ENCODE results near the gene LARGE2.
"Not testable (repeated sequence)": the region's sequence is repeated elsewhere in the genome, so short reads cannot be mapped to it uniquely, and the experiment has no call there.

LARGE2 gene

DNA sequence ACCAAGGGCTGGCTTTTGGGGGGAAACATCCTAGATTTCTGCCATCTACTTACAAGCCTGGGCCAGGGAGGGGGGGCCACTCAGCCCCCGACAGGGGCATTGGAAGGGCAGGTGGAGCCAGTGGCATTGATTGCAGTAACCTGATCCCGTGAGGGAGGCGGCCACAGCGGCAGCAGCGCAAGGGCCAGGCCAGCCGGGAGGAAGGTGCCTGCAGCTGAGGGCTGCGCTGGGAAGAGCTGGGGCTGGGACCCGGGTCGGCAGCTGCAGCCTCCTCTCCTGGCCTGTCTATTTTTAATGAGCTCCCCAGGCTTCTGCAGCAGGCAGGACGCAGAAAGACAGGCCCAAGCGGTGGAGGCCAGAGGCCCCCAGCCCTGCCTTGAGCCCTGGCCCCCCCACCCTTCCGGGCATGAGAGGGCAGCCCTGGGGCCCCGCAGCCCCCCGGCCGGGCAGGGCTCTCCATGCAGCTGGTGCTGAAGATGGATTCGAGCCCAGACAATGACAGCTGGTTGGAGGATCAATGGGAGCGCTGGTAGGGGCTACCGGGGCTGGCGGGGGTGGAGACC is 26.0 kb upstream of the LARGE2 start:
- DNase-seq = no peak

- no peak for DNase-seq
Observed at GRCh38 chr11:45897556-45897955, 24.9 kb upstream of the LARGE2 start.

DNA sequence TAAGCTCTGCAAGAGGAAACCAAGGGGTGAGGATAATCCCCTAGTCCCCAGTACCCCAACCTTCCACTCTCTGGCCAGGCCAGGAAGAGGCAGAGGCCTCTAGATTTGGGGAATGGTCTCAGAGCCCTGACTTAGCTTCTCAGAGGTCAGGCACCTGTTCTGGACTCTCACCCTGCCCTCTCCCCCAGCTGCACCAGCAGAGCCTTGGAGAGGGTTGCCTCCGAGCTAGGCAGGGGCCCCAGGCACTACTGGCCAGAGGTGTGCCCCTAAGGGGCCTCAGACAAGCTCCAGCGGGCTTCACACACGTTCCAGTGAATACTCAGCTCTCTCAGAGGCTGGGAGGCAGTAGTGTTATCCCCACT is 23.4 kb upstream of the LARGE2 start:
- no peak for DNase-seq

GRCh38 chr11:45899448-45900174 is 22.8 kb upstream of the LARGE2 start:
- DNase-seq = peak; percentile 72

DNA sequence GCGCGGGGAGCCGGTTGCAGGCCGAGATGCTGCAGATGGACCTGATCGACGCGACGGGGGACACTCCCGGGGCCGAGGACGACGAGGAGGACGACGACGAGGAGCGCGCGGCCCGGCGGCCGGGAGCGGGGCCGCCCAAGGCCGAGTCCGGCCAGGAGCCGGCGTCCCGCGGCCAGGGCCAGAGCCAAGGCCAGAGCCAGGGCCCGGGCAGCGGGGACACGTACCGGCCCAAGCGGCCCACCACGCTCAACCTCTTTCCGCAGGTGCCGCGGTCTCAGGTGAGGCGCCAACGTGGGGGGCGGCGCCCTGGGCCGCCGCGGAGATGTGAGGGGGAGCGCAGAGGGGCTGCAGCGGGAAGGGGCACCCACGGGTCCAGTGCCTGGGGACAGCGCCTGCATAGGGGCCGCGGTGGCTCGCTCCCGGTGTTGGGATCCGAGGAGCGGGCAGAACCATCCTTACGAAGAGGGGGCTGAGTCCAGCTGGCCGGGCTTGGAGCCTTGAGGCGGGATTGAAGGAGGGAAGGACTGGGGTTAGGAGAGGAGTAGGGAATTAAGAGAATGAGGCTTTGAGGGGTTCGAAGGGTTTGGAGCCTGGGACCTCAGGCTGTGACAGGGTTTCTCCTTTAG is 22.2 kb upstream of the LARGE2 start:
- not testable (repeated sequence) for DNase-seq

- DNase-seq = no peak
Observed at GRCh38 chr11:45900916-45901617, 21.4 kb upstream of the LARGE2 start.

DNA sequence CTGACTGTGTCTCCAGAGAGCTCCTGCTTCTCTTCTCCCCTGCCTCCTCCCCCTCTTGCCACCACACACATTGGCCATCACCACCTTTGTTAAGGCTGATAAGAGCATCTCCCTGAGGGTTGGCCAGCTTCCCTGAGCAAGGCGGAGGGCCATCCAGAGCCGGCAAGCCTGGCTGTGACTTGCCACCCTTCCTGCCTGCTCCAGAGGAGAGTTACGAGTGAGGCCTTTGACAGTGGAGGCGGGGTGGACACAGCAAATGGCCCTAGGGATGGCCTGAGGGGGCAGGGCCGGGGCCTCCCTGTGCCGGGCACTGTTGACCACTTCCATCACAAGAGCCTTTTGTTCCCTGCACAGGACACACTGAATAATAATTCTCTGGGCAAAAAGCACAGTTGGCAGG is 20.8 kb upstream of the LARGE2 start:
- DNase-seq = peak; percentile 60

DNA sequence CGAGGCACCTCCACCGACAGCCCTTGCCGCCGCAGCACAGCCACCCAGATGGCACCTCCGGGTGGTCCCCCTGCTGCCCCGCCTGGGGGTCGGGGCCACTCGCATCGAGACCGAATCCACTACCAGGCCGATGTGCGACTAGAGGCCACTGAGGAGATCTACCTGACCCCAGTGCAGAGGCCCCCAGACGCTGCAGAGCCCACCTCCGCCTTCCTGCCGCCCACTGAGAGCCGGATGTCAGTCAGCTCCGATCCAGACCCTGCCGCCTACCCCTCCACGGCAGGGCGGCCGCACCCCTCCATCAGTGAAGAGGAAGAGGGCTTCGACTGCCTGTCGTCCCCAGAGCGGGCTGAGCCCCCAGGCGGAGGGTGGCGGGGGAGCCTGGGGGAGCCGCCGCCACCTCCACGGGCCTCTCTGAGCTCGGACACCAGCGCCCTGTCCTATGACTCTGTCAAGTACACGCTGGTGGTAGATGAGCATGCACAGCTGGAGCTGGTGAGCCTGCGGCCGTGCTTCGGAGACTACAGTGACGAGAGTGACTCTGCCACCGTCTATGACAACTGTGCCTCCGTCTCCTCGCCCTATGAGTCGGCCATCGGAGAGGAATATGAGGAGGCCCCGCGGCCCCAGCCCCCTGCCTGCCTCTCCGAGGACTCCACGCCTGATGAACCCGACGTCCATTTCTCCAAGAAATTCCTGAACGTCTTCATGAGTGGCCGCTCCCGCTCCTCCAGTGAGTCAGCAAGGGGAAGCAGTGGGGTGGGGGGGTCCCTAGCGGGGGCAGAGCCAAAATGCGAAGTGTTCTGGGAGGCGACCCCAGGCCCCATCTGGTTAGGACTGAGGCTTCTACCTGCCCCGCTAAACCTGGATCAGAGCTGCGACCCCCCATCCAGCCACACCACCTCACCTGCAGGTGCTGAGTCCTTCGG is 19.7 kb upstream of the LARGE2 start:
- no peak for DNase-seq

- DNase-seq = no peak
Observed at GRCh38 chr11:45904309-45904915, 18.0 kb upstream of the LARGE2 start.

- DNase-seq = no peak
Observed at GRCh38 chr11:45905095-45905494, 17.4 kb upstream of the LARGE2 start.

DNA sequence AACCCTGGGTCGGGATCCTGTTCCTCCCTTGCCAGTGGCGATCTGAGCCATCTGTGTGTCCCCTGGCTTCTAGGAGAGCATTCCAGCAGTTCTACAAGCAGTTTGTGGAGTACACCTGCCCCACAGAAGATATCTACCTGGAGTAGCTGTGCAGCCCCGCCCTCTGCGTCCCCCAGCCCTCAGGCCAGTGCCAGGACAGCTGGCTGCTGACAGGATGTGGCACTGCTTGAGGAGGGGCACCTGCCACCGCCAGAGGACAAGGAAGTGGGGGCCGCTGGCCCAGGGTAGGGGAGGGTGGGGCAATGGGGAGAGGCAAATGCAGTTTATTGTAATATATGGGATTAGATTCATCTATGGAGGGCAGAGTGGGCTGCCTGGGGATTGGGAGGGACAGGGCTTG is 16.9 kb upstream of the LARGE2 start:
- DNase-seq = not testable (repeated sequence)

GRCh38 chr11:45906096-45906682 is 16.3 kb upstream of the LARGE2 start:
- DNase-seq = no peak

GRCh38 chr11:45906965-45907611 is 15.4 kb upstream of the LARGE2 start, which contains the start of gene FREY1:
FREY1 (minus strand) TSS chr11:45907271; CDS start chr11:45907245, 26 bp downstream.
- DNase-seq = no peak

DNA sequence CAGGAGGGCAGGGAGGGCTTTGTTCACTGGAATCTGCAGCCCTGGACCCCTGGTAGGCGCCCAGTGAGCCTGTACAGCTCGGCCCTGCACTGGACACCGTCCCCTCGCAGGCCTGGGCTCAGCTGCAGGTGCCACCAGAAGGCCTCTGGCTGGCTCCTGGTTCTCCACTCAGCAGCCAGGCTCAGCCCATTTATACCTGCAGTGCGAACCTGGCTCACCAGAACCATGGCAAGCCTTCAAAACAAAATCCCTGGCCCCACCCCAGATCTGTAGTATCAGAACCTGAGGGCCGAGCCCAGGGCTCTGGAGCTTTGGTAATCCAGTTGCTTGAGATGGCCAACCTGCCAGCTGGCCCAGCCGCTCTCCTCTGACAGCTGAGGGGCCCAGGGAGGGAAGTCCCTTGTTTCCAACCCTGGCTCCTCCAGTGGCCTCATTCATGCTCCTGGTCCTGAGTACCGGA is 14.5 kb upstream of the LARGE2 start:
- no peak for DNase-seq

GRCh38 chr11:45909594-45910475 is 12.6 kb upstream of the LARGE2 start:
- no peak for DNase-seq

DNA sequence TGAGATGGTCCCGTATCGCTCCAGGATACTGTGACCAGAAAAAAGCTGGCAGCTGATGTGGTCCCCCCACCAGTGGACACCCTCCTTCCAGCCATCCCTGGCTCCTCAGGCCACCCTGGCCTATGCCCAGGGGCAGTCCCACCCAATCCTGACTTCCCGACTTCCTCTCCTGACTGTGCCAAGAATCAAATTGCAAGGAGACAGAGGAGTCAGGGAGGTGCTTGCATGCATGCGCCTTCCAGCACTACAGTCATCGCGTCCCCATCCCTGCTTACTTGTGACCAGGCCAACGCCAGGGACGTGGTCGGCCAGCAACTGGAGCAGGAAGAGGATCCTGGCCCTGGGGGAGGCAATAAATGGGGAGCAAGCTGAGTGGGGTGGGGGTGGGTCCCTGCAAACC is 11.8 kb upstream of the LARGE2 start:
- no peak for DNase-seq

DNA sequence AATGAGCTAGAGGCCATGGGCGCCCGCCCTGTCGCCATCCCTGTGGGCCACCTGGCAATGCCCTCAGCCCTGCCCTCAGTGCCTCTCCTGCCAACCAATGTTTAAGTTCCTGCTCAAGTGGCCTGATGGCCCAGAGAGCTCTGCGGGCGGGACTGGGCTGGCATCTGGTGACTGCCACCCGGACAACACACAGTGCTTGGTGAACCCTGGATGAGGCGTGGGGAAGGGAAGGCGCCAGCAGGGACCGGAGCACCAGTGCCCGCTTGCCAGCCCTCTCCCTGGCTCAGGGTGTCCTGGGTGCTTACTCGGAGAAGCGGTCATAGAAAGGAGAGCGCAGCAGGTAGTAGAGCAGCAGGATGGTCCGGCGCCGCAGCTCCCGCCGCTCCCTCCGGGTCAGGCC is 8.9 kb upstream of the LARGE2 start:
- no peak for DNase-seq

GRCh38 chr11:45913942-45914635 is 8.4 kb upstream of the LARGE2 start:
- no peak for DNase-seq

GRCh38 chr11:45915446-45915845 is 7.0 kb upstream of the LARGE2 start:
- no peak for DNase-seq

- DNase-seq = no peak
Observed at GRCh38 chr11:45917286-45917622, 5.2 kb upstream of the LARGE2 start.

All from hematopoietic multipotent progenitor cell treated with erythropoietin and hydrocortisone succinate and interleukin-3 and kit ligand, for 6 days (in vitro differentiated cells).